NT2/D1 (cell line): ENCODE results near the gene TNFRSF13B.

Source experiments
- DNase-seq: peaks from one replicate; pipeline ENCODE4 v3.0.0-alpha.2; 2011; ENCODE audit warnings: low read depth, low spot score
- H3K27me3 ChIP-seq: 2 replicates; pipeline ENCODE4 v1.6.0; 2011; ENCODE audit warnings: mild to moderate bottlenecking; ENCODE audit not compliant: insufficient read length, insufficient read depth
- H3K36me3 ChIP-seq: 2 replicates; pipeline ENCODE4 v1.6.1; 2011; ENCODE audit warnings: mild to moderate bottlenecking, low read length, mixed read lengths; ENCODE audit not compliant: insufficient read depth, insufficient read length
- H3K4me1 ChIP-seq: 2 replicates; pipeline ENCODE4 v1.5.1; 2011; ENCODE audit not compliant: insufficient read depth, insufficient read length
- H3K4me3 ChIP-seq: 2 replicates; pipeline ENCODE4 v1.5.1; 2011; ENCODE audit warnings: low read depth; ENCODE audit not compliant: insufficient read length
- H3K9ac ChIP-seq: 2 replicates; pipeline ENCODE4 v1.6.0; 2011; ENCODE audit warnings: low read depth; ENCODE audit not compliant: insufficient read length
- H3K9me3 ChIP-seq: 2 replicates; pipeline ENCODE4 v1.5.1; 2011; ENCODE audit warnings: mild to moderate bottlenecking, low read length; ENCODE audit not compliant: insufficient read depth
- SUZ12 ChIP-seq: IDR thresholded peaks from 2 replicates; pipeline ENCODE4 v1.6.1; 2011; ENCODE audit not compliant: insufficient read length, insufficient read depth; ENCODE audit errors: extremely low read depth
- YY1 ChIP-seq: IDR thresholded peaks from 2 replicates; pipeline ENCODE4 v1.6.1; 2011; ENCODE audit not compliant: insufficient read length, insufficient read depth
- ZNF274 ChIP-seq: IDR thresholded peaks from 2 replicates; pipeline ENCODE4 v1.6.1; 2011; ENCODE audit warnings: mild to moderate bottlenecking, low read depth, low read length

TNFRSF13B gene

GRCh38 chr17:16971458-16972338, at the start of gene TNFRSF13B:
Gene TNFRSF13B (minus strand): TSS chr17:16972118. CDS start chr17:16972075, 43 bp downstream.
- H3K9me3 ChIP-seq: no peaks in the 10 kb centered on the region
- no peaks in the 10 kb centered on the region for H3K27me3 ChIP-seq
- H3K36me3 ChIP-seq: no peaks in the 10 kb centered on the region
- H3K4me3 ChIP-seq: no peak within 1 kb of the TSS
- H3K4me1 ChIP-seq: no peaks in the 10 kb centered on the region
- TF ChIP-seq YY1 (no peak), ZNF274 (no peak), SUZ12 (no peak)
- H3K9ac ChIP-seq: no peak within 1 kb of the TSS
- no peak for DNase-seq

GRCh38 chr17:17021194-17021863, 49.4 kb upstream of the TNFRSF13B start:
- H3K4me1 ChIP-seq: peaks cover 3% of the 10 kb centered on the region
- TF ChIP-seq YY1 (no peak), ZNF274 (no peak), SUZ12 (no peak)
- H3K27me3 ChIP-seq: no peaks in the 10 kb centered on the region
- no peaks in the 10 kb centered on the region for H3K9me3 ChIP-seq
- H3K9ac ChIP-seq: no peak overlapping the region
- H3K36me3 ChIP-seq: no peaks in the 10 kb centered on the region
- no peak overlapping the region for H3K4me3 ChIP-seq
- DNase-seq: no peak

GRCh38 chr17:17020821-17021193, 48.9 kb upstream of the TNFRSF13B start:
- no peak for TF ChIP-seq YY1
- no peak for TF ChIP-seq ZNF274
- TF ChIP-seq SUZ12: no peak

GRCh38 chr17:17019891-17020456, 48.1 kb upstream of the TNFRSF13B start:
- Histone ChIP-seq H3K4me1 (peaks cover 3% of the 10 kb centered on the region), H3K9me3 (no peaks in the 10 kb centered on the region), H3K9ac (no peak overlapping the region), H3K36me3 (no peaks in the 10 kb centered on the region), H3K27me3 (no peaks in the 10 kb centered on the region), H3K4me3 (no peak overlapping the region)
- no peak for DNase-seq
- no peak for TF ChIP-seq SUZ12
- TF ChIP-seq ZNF274: no peak
- TF ChIP-seq YY1: no peak

More at GRCh38 chr17:17020821-17021193, 48.9 kb upstream of the TNFRSF13B start:
- Histone ChIP-seq H3K9ac (no peak overlapping the region), H3K27me3 (no peaks in the 10 kb centered on the region), H3K4me1 (peaks cover 3% of the 10 kb centered on the region), H3K36me3 (no peaks in the 10 kb centered on the region), H3K4me3 (no peak overlapping the region), H3K9me3 (no peaks in the 10 kb centered on the region)
- DNase-seq: no peak

GRCh38 chr17:17019430-17019762, 47.5 kb upstream of the TNFRSF13B start:
- Histone ChIP-seq H3K4me1 (peaks cover 3% of the 10 kb centered on the region), H3K36me3 (no peaks in the 10 kb centered on the region), H3K4me3 (no peak overlapping the region), H3K9ac (no peak overlapping the region), H3K27me3 (no peaks in the 10 kb centered on the region), H3K9me3 (no peaks in the 10 kb centered on the region)
- DNase-seq: no peak
- TF ChIP-seq ZNF274: no peak
- TF ChIP-seq YY1: no peak
- TF ChIP-seq SUZ12: no peak

- no peak for DNase-seq
- Histone ChIP-seq H3K4me1 (peaks cover 4% of the 10 kb centered on the region), H3K9me3 (no peaks in the 10 kb centered on the region), H3K36me3 (no peaks in the 10 kb centered on the region), H3K9ac (no peak overlapping the region), H3K27me3 (no peaks in the 10 kb centered on the region), H3K4me3 (no peak overlapping the region)
- no peak for TF ChIP-seq SUZ12
Measured at GRCh38 chr17:17018612-17019429, 46.9 kb upstream of the TNFRSF13B start.
